AG04450 (cell line): ENCODE data around the gene SLC16A11. TPM values are rescaled to one million over a fixed set of nuclear protein-coding genes. Genes with fewer than 3 reads are reported as not detected.

Experiments
- polyA plus RNA-seq: library from polyadenylated mRNA; depleted of rRNA; stranded (reverse); fragments of >200 nt; gene quantifications from 2 replicates; pipeline ENCODE4 v1.2.3, GENCODE V29; 2011; rRNA removed
- small RNA-seq: library from RNA; depleted of rRNA; stranded (forward); fragments of <200 nt; gene quantifications from one replicate; pipeline ENCODE3, GENCODE V24; 2012; ENCODE audit warnings: low read depth; ENCODE audit not compliant: insufficient read length

Gene SLC16A11
- polyA plus RNA-seq, 1 experiment, result not detected

Small RNA genes lying within 50 kb of the gene (small RNA-seq; reads per million reads assigned to genes)
- not detected for gene AC120057.1

Other genes starting within 250 kb of the SLC16A11 start
- not detected in 2 replicates for gene TEKT1, start 212.4 kb downstream of the SLC16A11 start, polyA plus RNA-seq
- not detected in 2 replicates for gene ALOX12, start 48.0 kb downstream of the SLC16A11 start, polyA plus RNA-seq
- 240 and 332 TPM in 2 replicates for gene RNASEK, start 31.5 kb downstream of the SLC16A11 start, polyA plus RNA-seq
- 0.02 TPM in 1 of 2 replicates, not detected in the other for gene BCL6B, start 21.0 kb downstream of the SLC16A11 start, polyA plus RNA-seq
- 1.5 and 1.7 TPM in 2 replicates for gene SLC16A13, start 8.1 kb downstream of the SLC16A11 start, polyA plus RNA-seq
- not detected in 2 replicates for gene CLEC10A, start 36.2 kb upstream of the SLC16A11 start, polyA plus RNA-seq
- gene ASGR2, start 70.7 kb upstream of the SLC16A11 start, polyA plus RNA-seq, result not detected in 2 replicates
- 1.1 and 1.5 TPM in 2 replicates for gene ASGR1, start 135.3 kb upstream of the SLC16A11 start, polyA plus RNA-seq
- 10.2 and 11.6 TPM in 2 replicates for gene DLG4, start 175.7 kb upstream of the SLC16A11 start, polyA plus RNA-seq
- gene ACADVL, start 175.8 kb upstream of the SLC16A11 start, polyA plus RNA-seq, result 217 and 262 TPM in 2 replicates
- gene DVL2, start 190.4 kb upstream of the SLC16A11 start, polyA plus RNA-seq, result 5.1 and 8.2 TPM in 2 replicates
- 56.3 and 58.7 TPM in 2 replicates for gene PHF23, start 195.4 kb upstream of the SLC16A11 start, polyA plus RNA-seq
- gene GABARAP, start 198.4 kb upstream of the SLC16A11 start, polyA plus RNA-seq, result 929 and 984 TPM in 2 replicates
- gene CTDNEP1, start 207.6 kb upstream of the SLC16A11 start, polyA plus RNA-seq, result 115 and 151 TPM in 2 replicates
- gene ELP5, start 208.1 kb upstream of the SLC16A11 start, polyA plus RNA-seq, result 25.9 and 28.0 TPM in 2 replicates
- gene CLDN7, start 218.4 kb upstream of the SLC16A11 start, polyA plus RNA-seq, result 0.84 and 1.0 TPM in 2 replicates
- gene SLC2A4, start 237.6 kb upstream of the SLC16A11 start, polyA plus RNA-seq, result 0.15 and 0.21 TPM in 2 replicates